SHP77 treated with DMSO at 0.1 percent for 48 hours (cell line): ENCODE data around the gene ADARB2.
A peak's percentile ranks its signal among the peaks of the same experiment; 100 is the strongest.

Experiments
- DNase-seq: peaks from one replicate; lab custom pipeline; 2025; lab: John Stamatoyannopoulos, UW

ADARB2 gene

DNA sequence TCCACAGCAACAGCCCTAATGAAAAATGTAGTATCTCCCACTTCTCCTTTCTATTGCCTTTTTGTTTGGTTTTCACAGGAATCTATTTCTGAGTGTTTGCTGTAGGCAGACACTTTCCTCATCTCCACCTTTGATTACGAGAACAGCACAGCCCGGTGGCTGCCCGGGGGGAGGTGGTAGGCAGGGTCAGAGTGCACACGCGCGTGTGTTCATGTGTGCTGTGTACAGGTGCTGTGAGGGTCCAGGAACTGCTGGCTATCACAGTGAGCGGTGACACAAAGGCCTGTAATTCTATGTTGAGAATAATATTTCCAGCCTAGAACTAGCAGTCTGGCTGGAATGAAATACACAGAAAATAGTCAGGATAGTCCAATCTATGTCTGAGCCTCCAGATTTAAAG is 212.8 kb downstream of the ADARB2 start:
- DNase-seq: no peak

- DNase-seq: no peak
Measured at GRCh38 chr10:1523221-1523620, 214.1 kb downstream of the ADARB2 start.

DNA sequence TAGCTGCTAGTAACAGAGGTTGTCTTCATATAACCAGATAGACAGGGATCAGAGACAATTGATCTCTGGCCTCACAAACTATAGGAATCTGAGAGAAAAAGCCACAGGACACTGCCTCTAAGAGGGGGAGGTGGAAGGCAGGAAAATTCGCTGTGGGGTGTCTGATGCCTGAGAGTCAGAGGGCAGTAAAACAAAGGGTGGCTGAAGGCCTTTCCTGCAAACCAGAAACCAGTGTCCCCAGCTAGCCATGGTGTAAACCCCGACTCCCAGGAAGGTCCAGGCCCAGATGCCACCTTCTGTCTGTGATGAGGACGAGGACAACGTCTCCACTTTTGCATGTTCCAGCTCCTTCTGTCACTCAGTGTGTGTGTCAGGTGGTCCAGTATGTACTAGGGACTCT is 215.1 kb downstream of the ADARB2 start:
- DNase-seq: no peak

DNA sequence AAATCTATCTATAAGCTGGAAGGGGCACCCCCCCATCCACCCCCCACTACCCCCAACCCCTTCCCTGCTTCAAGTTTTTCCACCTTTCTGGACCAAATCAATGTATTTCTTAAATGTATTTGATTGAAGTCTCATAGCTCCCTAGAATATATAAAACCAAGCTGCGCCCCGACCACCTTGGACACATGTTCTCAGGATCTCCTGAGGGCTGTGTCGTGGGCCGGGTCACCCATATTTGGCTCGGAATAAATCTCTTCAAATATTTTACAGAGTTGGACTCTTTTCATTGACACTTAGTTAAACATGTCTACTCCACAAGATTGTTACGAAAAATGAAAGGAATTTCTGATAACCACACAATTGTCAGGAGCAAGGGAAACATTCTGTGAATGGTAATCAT is 215.6 kb downstream of the ADARB2 start:
- DNase-seq: no peak

GRCh38 chr10:1520909-1521565 is 216.3 kb downstream of the ADARB2 start:
- DNase-seq: no peak

- DNase-seq: no peak
Measured at GRCh38 chr10:1519391-1519790, 217.9 kb downstream of the ADARB2 start.

- no peak for DNase-seq
Measured at GRCh38 chr10:1517684-1518083, 219.6 kb downstream of the ADARB2 start.

GRCh38 chr10:1516492-1517165 is 220.7 kb downstream of the ADARB2 start:
- no peak for DNase-seq

DNA sequence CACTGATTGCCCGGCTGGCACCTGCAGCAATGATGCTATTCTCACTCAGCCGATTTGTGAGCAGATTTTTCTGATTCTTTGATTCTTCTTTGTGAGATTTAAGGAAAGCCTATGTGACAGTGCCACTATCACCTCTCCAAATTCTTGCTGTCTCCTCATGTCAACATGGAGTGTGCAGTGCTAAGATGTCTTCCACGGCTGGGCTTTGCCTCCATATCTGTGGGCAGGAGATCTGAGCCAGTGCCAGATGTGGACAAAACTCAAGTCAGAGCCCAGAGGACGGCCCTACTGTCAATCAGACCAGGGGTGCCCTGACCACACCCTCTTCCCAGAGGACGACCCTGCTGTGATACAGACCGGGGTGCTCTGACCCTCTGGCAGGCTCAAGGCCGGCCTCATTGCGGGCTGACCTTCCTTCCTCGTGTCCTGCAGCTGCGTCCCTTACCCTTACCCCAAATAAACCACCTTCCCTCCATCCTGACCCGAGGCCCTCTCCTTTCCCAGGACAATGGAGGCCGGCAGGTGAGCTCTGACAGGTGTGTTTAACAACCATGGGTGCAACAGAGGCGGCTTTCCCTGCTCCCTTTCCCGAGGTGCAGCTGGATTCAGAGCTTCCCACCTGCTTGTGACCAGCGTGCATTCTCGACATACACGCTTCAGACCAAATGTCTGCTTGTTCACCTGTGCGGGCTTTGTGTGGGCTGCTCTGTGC is 221.4 kb downstream of the ADARB2 start:
- no peak for DNase-seq

GRCh38 chr10:1515121-1515779 is 222.1 kb downstream of the ADARB2 start:
- no peak for DNase-seq

DNA sequence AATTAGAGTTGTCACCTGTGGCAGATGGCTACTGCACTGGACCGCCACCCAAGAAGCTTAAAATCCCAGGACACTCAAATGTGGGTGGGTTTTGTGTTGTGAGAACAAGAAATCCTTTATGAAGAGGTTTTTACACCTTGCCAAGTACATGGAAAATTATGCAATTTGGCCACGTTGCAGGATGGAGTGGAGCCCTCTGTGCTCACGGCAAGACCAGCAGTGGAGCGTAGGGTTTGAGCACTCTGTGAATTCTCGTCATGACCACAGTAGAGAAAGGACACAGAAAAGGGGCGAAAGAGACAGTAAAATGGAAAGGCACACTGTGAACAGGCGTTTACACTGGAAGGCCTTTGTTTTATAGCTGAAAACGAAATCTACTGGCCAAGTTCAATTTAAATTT is 222.6 kb downstream of the ADARB2 start:
- DNase-seq: no peak

- DNase-seq: no peak
Measured at GRCh38 chr10:1513221-1513620, 224.1 kb downstream of the ADARB2 start.

DNA sequence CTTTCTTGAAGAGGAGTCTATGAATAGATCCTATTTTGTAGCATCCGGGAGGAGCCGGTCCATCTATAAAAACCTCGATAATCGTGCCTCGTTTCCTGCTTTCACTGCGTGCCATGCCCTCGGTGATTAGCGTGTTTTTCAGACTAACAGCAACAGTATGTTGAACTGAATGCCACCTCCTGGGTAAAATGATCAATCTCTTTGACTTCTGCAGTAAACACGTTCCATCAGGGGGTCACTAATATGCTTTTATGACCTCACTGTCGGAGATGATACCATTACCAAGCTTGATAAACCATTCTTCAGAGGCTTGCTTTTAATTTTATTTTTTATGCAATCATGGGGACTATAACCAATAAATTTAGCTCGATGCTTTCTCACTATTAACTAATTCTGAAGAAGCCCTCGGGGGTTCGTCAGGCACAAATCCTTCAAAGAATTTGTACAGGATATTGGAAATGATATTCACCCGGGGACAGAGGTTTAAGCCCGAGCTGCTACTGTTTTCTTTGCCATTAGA is 228.3 kb downstream of the ADARB2 start:
- no peak for DNase-seq

DNA sequence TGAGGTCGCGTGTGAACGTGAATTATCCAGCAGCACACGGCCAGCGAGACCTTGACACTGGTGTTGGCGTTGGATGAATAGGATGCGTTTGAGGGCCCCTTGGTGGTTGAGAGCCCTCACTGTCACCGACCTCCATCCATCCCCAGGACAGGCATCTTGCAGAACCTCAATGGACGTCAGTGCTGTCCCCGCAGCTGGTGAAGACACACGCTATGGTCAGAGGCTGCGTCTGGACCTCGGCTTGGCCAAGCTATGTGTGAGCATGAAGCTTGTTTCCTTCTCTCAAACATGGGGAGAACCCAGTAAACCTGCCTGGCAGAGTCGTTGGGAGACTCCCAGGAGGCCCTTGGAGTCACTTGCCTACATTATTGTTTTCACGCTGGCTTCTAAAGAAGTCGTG is 229.2 kb downstream of the ADARB2 start:
- no peak for DNase-seq

- peak; percentile 18 for DNase-seq
Measured at GRCh38 chr10:1507436-1507835, 229.9 kb downstream of the ADARB2 start.

GRCh38 chr10:1504940-1505339 is 232.4 kb downstream of the ADARB2 start:
- no peak for DNase-seq

DNA sequence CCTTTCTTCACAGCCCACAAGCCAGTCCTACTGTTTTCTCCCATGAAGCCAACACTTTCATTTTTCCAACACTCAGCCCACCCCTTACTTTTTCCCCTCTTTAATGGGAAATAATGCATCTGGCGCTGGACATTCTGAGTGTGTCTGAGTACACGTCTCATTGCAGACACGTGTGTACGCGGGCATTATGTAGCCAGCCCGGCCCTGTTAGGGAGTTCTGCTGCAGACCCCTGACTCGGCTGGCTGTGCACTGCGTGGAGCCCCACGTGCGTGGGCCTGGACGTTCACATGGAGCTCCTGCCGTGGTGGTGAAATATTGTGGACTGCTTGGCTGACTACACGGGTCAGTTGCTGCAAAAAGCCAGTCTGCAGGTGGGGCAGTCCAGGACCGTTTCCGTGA is 233.0 kb downstream of the ADARB2 start:
- no peak for DNase-seq

GRCh38 chr10:1502451-1502850 is 234.9 kb downstream of the ADARB2 start:
- no peak for DNase-seq

DNA sequence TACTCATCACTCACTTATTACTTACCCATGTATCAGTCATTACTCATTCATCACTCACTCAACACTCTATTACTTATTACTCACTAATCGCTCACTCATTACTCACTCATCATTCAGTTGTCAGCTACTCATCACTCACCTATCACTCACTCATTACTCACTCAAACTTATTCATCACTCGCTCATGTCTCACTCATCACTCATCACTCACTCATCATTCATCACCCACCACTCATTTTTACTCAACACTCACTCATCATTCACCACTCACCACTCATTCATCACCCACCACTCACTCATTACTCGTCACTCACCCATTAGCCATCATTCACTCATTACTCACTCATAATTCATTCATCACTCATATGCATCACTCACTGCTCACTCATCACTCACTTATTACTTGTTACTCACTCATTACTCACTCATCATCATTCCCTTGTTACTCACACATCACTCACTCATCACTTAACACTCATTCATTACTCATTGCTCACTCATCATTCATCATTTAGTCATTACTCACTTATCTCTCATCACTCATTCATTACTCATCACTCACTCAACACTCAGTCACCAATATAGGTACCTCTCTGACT is 237.9 kb downstream of the ADARB2 start:
- no peak for DNase-seq

DNA sequence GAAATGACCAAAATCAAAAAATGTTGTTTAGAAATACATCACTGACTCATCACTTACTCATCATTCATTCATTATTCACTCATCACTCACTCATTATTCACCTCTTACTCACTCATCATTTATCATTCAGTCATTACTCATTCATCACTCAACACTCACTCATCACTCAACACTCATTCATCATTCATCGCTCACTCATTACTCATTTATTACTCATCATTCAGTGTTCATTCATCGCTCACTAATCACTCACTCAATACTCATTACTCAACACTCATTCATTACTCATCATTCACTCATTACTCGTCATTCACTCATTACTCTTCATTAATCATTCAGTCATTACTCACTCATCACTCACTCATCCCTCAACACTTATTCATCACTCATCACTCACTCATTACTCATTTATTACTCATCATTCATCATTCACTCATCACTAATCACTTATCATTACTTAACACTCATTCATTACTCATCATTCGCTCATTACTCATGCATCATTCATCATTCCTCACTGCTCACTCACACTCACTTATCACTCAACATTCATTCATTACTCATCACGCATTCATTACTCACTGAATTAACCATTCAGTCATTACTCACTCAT is 238.5 kb downstream of the ADARB2 start:
- no peak for DNase-seq

- no peak for DNase-seq
Measured at GRCh38 chr10:1495915-1496517, 241.3 kb downstream of the ADARB2 start.
